Subcutaneous preadipocyte (primary cell): Measurements from ENCODE around the gene WWC1. TPM values are rescaled to one million over a fixed set of nuclear protein-coding genes. Genes with fewer than 3 reads are reported as not detected.

ENCODE experiments used
- total RNA-seq: library from RNA; depleted of rRNA; stranded (reverse); fragments of >200 nt; gene quantifications from 2 replicates; pipeline ENCODE4 v1.2.3, GENCODE V29; 2012

The WWC1 gene
- total RNA-seq, result 1.1 and 4.9 TPM in 2 replicates

DNA sequence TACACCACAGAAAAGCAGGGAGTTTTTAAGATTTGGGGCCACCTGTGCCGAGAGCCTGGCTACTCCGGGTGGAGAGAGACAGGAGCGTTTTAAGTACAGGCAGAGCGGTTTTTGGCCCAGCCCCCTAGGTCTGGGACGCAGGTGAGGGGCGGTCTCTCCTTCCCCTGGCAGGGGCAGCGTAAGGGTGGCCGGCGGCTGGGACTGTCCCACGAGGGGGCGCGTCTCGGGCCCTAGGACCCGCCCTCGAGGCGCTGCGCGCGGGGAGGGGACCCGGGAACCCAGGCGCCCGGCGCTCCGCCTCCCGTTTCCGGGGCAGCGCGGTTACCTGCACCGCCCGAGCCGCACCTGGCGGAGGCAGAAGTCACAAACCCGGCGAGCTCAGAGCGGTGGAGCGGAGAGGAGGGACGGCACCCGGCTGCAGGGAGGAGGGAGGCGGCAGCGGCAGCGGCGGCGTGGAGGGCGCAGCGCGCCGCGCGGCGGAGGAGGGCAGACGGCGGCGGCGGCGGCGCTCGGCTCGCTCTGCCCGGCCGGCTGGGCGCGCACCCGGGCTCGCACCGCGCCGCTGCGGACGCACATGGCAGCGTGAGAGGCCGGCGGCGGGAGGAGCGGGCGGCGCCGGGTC lies at the start of gene WWC1:
Gene WWC1, plus strand, starts transcription at position 304 of the 622 bp plus-strand sequence. CDS start 508 bp downstream, outside the sequence.

DNA sequence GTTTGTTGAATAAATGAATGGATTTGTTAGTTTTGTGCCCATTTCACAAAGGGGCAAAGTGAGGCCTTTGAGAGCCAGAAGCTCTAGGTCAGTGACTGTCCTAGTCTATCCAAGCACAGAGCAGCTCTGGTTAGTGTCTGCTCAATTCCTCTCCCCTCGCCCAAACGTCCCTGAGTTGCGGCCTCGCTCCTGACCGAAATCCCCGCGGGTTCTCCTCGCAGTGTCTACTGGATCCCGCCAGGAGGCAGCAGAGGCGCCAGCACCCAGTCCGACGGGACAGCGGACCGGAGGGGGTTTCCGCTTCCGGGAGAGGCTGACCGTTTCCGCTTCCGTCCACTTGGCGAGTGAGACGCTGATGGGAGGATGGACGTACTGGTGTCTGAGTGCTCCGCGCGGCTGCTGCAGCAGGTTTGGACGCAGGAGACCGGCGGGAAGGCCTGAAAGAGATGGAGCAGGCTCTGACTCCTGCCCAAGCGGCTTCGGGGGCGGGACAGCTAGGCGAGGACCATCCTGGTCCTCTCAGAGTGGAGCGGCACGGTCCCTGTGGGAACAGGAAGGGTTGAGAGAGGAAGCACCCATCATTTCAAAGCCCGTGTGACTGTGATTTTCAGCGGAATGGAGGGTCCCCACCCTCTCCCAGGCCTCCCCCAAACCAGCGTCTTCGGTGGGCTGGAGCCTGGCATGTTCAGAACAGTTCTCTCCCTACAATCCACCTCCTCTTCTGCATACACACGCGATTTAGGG lies 194.9 kb downstream of the WWC1 start, which contains the start of gene RARS1:
Gene RARS1, plus strand, starts transcription at position 336 of the 744 bp plus-strand sequence. Its CDS starts 28 bp downstream, at position 364.

Other genes starting within 250 kb of the WWC1 start
- gene RARS1, start 194.8 kb downstream of the WWC1 start, total RNA-seq, result 177 and 192 TPM in 2 replicates
- gene FBLL1, start 237.7 kb downstream of the WWC1 start, total RNA-seq, result under 0.01 TPM in 2 replicates